ENCODE measurements around the gene BSN. TPM values are rescaled to one million over a fixed set of nuclear protein-coding genes. Genes with fewer than 3 reads are reported as not detected.

Gene BSN
- total and polyA plus RNA-seq, 7 donors, result under 0.01 to 0.81 (median 0.61) TPM; not detected in 1

- DNase-seq, result no peak
Observed at GRCh38 chr3:49610666-49611280, 56.5 kb downstream of the BSN start.

GRCh38 chr3:49611291-49611690 is 57.0 kb downstream of the BSN start:
- 90 to 92% methylated on average over 6 of the region's 6 CpGs for WGBS, 2 donors
- intact Hi-C loops (cut with DNase I), result no loop called here
- H3K27ac ChIP-seq, result no peak overlapping the region
- DNase-seq, result no peak
- no peaks in the 10 kb centered on the region for H3K36me3 ChIP-seq
- no peak overlapping the region for H3K4me3 ChIP-seq
- no peaks in the 10 kb centered on the region for H3K27me3 ChIP-seq
- H3K4me1 ChIP-seq, result no peaks in the 10 kb centered on the region
- H3K9me3 ChIP-seq, result no peaks in the 10 kb centered on the region
- TF ChIP-seq POLR2A (IDR thresholded peaks at IDR 0.05) (no peak), POLR2AphosphoS5 (IDR thresholded peaks at IDR 0.05) (no peak), EP300 (IDR thresholded peaks at IDR 0.05) (no peak), CTCF (IDR thresholded peaks at IDR 0.05) (no peak)

More at GRCh38 chr3:49610666-49611280, 56.5 kb downstream of the BSN start:
- TF ChIP-seq POLR2A (IDR thresholded peaks at IDR 0.05), result no peak
- no peak for TF ChIP-seq EP300 (IDR thresholded peaks at IDR 0.05)
- no peak for TF ChIP-seq POLR2AphosphoS5 (IDR thresholded peaks at IDR 0.05)
- TF ChIP-seq CTCF (IDR thresholded peaks at IDR 0.05), result no peak
- intact Hi-C loops (cut with DNase I), result no loop called here
- Histone ChIP-seq H3K4me1 (no peaks in the 10 kb centered on the region), H3K36me3 (no peaks in the 10 kb centered on the region), H3K9me3 (no peaks in the 10 kb centered on the region), H3K4me3 (no peak overlapping the region), H3K27ac (no peak overlapping the region), H3K27me3 (no peaks in the 10 kb centered on the region)

- Histone ChIP-seq H3K36me3 (no peaks in the 10 kb centered on the region), H3K27ac (no peak overlapping the region), H3K9me3 (no peaks in the 10 kb centered on the region), H3K27me3 (no peaks in the 10 kb centered on the region), H3K4me3 (no peak overlapping the region), H3K4me1 (no peaks in the 10 kb centered on the region)
- intact Hi-C loops (cut with DNase I), result no loop called here
- TF ChIP-seq EP300 (IDR thresholded peaks at IDR 0.05) (no peak), POLR2A (IDR thresholded peaks at IDR 0.05) (no peak), POLR2AphosphoS5 (IDR thresholded peaks at IDR 0.05) (no peak), CTCF (IDR thresholded peaks at IDR 0.05) (no peak)
- no peak for DNase-seq
Observed at GRCh38 chr3:49611719-49612118, 57.4 kb downstream of the BSN start.

- Histone ChIP-seq H3K9me3 (no peaks in the 10 kb centered on the region), H3K4me3 (no peak overlapping the region), H3K27me3 (no peaks in the 10 kb centered on the region), H3K36me3 (no peaks in the 10 kb centered on the region), H3K27ac (no peak overlapping the region), H3K4me1 (no peaks in the 10 kb centered on the region)
- intact Hi-C loops (cut with DNase I), result no loop called here
- TF ChIP-seq EP300 (IDR thresholded peaks at IDR 0.05) (no peak), POLR2A (IDR thresholded peaks at IDR 0.05) (no peak), POLR2AphosphoS5 (IDR thresholded peaks at IDR 0.05) (no peak), CTCF (IDR thresholded peaks at IDR 0.05) (no peak)
- WGBS, 2 donors, result 86 to 92% methylated on average over 1 of the region's 1 CpG
- no peak for DNase-seq
Observed at GRCh38 chr3:49614936-49615335, 60.7 kb downstream of the BSN start.

- H3K36me3 ChIP-seq, result no peaks in the 10 kb centered on the region
- H3K27ac ChIP-seq, result no peak overlapping the region
- H3K4me3 ChIP-seq, result no peak overlapping the region
- TF ChIP-seq EP300 (IDR thresholded peaks at IDR 0.05) (no peak), POLR2AphosphoS5 (IDR thresholded peaks at IDR 0.05) (no peak), POLR2A (IDR thresholded peaks at IDR 0.05) (no peak), CTCF (IDR thresholded peaks at IDR 0.05) (no peak)
- H3K9me3 ChIP-seq, result no peaks in the 10 kb centered on the region
- H3K27me3 ChIP-seq, result no peaks in the 10 kb centered on the region
- WGBS, 2 donors, result 73 to 82% methylated on average over 1 of the region's 1 CpG
- intact Hi-C loops (cut with DNase I), result no loop called here
- no peaks in the 10 kb centered on the region for H3K4me1 ChIP-seq
- DNase-seq, result no peak
Observed at GRCh38 chr3:49616061-49616460, 61.8 kb downstream of the BSN start.
